HEK293 (cell line): Measurements from ENCODE around the gene RANBP1.
A peak's percentile ranks its signal among the peaks of the same experiment; 100 is the strongest.

Source experiments
- CTCF ChIA-PET: fragments of 350-600 bp; formaldehyde crosslinking; extraction: SDS; loops from one replicate; lab custom pipeline; 2021; ENCODE audit warnings: antibody characterized with exemption; lab: Yijun Ruan, JAX
- POLR2A ChIA-PET: fragments of 300-600 bp; formaldehyde crosslinking; extraction: SDS; loops from one replicate; lab custom pipeline; 2020; ENCODE audit warnings: antibody characterized with exemption, inconsistent platforms; lab: Yijun Ruan, JAX
- H3K27ac ChIP-seq: fragments of 200-500 bp; sonication (Bioruptor generic); 2 replicates; pipeline ENCODE4 v1.5.1; 2014; ENCODE audit warnings: low read depth, low read length, control low read depth, inconsistent platforms; ENCODE audit errors: extremely low read depth
- H3K36me3 ChIP-seq, 2 experiments: fragments of 200-500 bp in 1 of 2; sonication (Bioruptor generic) in 1 of 2; 1 replicate in 1 of 2; 2 replicates in 1 of 2; pipeline ENCODE4 v1.5.1; 2014 to 2017; ENCODE audit warnings: inconsistent platforms in 2 of 2, low read length in 2 of 2; ENCODE audit not compliant: control insufficient read depth in 2 of 2, insufficient read depth in 1 of 2
- H3K4me1 ChIP-seq: fragments of 200-500 bp; sonication (Bioruptor generic); 2 replicates; pipeline ENCODE4 v1.5.1; 2014; ENCODE audit warnings: mild to moderate bottlenecking, low read length, inconsistent platforms; ENCODE audit not compliant: control insufficient read depth, insufficient read depth
- H3K4me3 ChIP-seq: 2 replicates; pipeline ENCODE4 v1.5.1; 2011; ENCODE audit warnings: low read depth, mild to moderate bottlenecking, control low read depth, low read length, moderate library complexity
- H3K9me3 ChIP-seq: fragments of 200-500 bp; sonication (Bioruptor generic); 2 replicates; pipeline ENCODE4 v1.5.1; 2014; ENCODE audit warnings: low read depth, low read length, inconsistent platforms; ENCODE audit not compliant: control insufficient read depth, insufficient read depth
- GLIS2 ChIP-seq: fragments of 450-650 bp; formaldehyde crosslinking; IDR thresholded peaks from 2 replicates; pipeline ENCODE4 v1.5.1; 2016; ENCODE audit warnings: missing biosample characterization, missing genetic modification characterization
- HOXC10 ChIP-seq: sonication (generic); formaldehyde crosslinking; IDR thresholded peaks from 2 replicates; pipeline ENCODE4 v1.8.1; 2023; ENCODE audit warnings: mild to moderate bottlenecking, missing genetic modification reagents
- MZF1 ChIP-seq: fragments of 450-650 bp; formaldehyde crosslinking; IDR thresholded peaks from 2 replicates; pipeline ENCODE4 v1.5.1; 2017; ENCODE audit warnings: missing biosample characterization, missing genetic modification characterization, borderline replicate concordance
- OVOL3 ChIP-seq: fragments of 450-650 bp; formaldehyde crosslinking; IDR thresholded peaks from 2 replicates; pipeline ENCODE4 v1.5.1; 2016; ENCODE audit warnings: missing biosample characterization, missing genetic modification characterization
- PATZ1 ChIP-seq: fragments of 450-650 bp; formaldehyde crosslinking; IDR thresholded peaks from 2 replicates; pipeline ENCODE4 v1.5.1; 2016; ENCODE audit warnings: missing biosample characterization, missing genetic modification characterization
- RBAK ChIP-seq: fragments of 450-650 bp; formaldehyde crosslinking; IDR thresholded peaks from 2 replicates; pipeline ENCODE4 v1.5.1; 2016; ENCODE audit warnings: missing biosample characterization, missing genetic modification characterization
- ZBTB10 ChIP-seq: fragments of 450-650 bp; formaldehyde crosslinking; IDR thresholded peaks from 2 replicates; pipeline ENCODE4 v1.5.1; 2016; ENCODE audit warnings: missing biosample characterization, missing genetic modification characterization
- ZFP3 ChIP-seq: fragments of 450-650 bp; formaldehyde crosslinking; IDR thresholded peaks from 2 replicates; pipeline ENCODE4 v1.5.1; 2016; ENCODE audit warnings: low read depth, missing biosample characterization, missing genetic modification characterization
- ZNF223 ChIP-seq: fragments of 450-650 bp; formaldehyde crosslinking; IDR thresholded peaks from 2 replicates; pipeline ENCODE4 v1.5.1; 2016; ENCODE audit warnings: missing biosample characterization, missing genetic modification characterization
- ZNF302 ChIP-seq: fragments of 450-650 bp; formaldehyde crosslinking; IDR thresholded peaks from 2 replicates; pipeline ENCODE4 v1.5.1; 2016; ENCODE audit warnings: missing biosample characterization, missing genetic modification characterization, low read depth
- ZNF391 ChIP-seq: fragments of 450-650 bp; formaldehyde crosslinking; IDR thresholded peaks from 2 replicates; pipeline ENCODE4 v1.5.1; 2016; ENCODE audit warnings: low read depth, missing biosample characterization, missing genetic modification characterization, borderline replicate concordance
- ZNF423 ChIP-seq: fragments of 450-650 bp; formaldehyde crosslinking; IDR thresholded peaks from 2 replicates; pipeline ENCODE4 v1.5.1; 2016; ENCODE audit warnings: missing biosample characterization, missing genetic modification characterization
- ZNF544 ChIP-seq: fragments of 450-650 bp; formaldehyde crosslinking; IDR thresholded peaks from 2 replicates; pipeline ENCODE4 v1.5.0; 2017; ENCODE audit warnings: missing biosample characterization, missing genetic modification characterization
- ZNF558 ChIP-seq: fragments of 450-650 bp; formaldehyde crosslinking; IDR thresholded peaks from 2 replicates; pipeline ENCODE4 v1.5.1; 2016; ENCODE audit warnings: missing biosample characterization, missing genetic modification characterization
- ZSCAN18 ChIP-seq: fragments of 450-650 bp; formaldehyde crosslinking; IDR thresholded peaks from 2 replicates; pipeline ENCODE4 v1.5.1; 2016; ENCODE audit warnings: missing biosample characterization, missing genetic modification characterization

The RANBP1 gene

GRCh38 chr22:20138868-20139267, 23.0 kb downstream of the RANBP1 start:
- Histone ChIP-seq H3K4me3 (no peak overlapping the region), H3K4me1 (peaks cover 2% of the 10 kb centered on the region; the same call in 1 of the 2 replicates), H3K9me3 (no peaks in the 10 kb centered on the region), H3K27ac (no peak overlapping the region), H3K36me3 (peaks cover 0 to 67% of the 10 kb centered on the region in 2 experiments; a peak in 1 of 3 replicates)
- ChIA-PET CTCF (interaction anchor here (0.7 kb wide), 1 partner anchor 146 kb away, joined by 3 read pairs; no protein-coding TSS in a partner anchor), POLR2A (no interaction called here)
- TF ChIP-seq MZF1 (tag by site-specific recombination) = no peak
- TF ChIP-seq PATZ1 (tag by site-specific recombination) = no peak
- TF ChIP-seq ZFP3 (tag by site-specific recombination) = no peak
- TF ChIP-seq ZNF544 = no peak
- no peak for TF ChIP-seq ZNF423 (tag by site-specific recombination)
- no peak for TF ChIP-seq ZNF391
- TF ChIP-seq ZNF223 = no peak
- no peak for TF ChIP-seq ZSCAN18 (tag by site-specific recombination)
- no peak for TF ChIP-seq ZBTB10 (tag by site-specific recombination)
- no peak for TF ChIP-seq RBAK (tag by site-specific recombination)
- TF ChIP-seq GLIS2 (tag by site-specific recombination) = no peak
- TF ChIP-seq ZNF558 (tag by site-specific recombination) = no peak

- Histone ChIP-seq H3K4me3 (no peak overlapping the region), H3K27ac (no peak overlapping the region), H3K36me3 (peaks cover 0 to 65% of the 10 kb centered on the region in 2 experiments; a peak in 1 of 3 replicates), H3K9me3 (no peaks in the 10 kb centered on the region), H3K4me1 (peaks cover 2% of the 10 kb centered on the region; the same call in 1 of the 2 replicates)
- TF ChIP-seq HOXC10 (no peak), ZNF302 (tag by site-specific recombination) (no peak)
- ChIA-PET CTCF (no interaction called here), POLR2A (no interaction called here)
These were observed 23.6 kb downstream of the RANBP1 start for GRCh38 chr22:20139391-20140106.

- POLR2A ChIA-PET = no interaction called here
- CTCF ChIA-PET = no interaction called here
These were observed 24.2 kb downstream of the RANBP1 start for GRCh38 chr22:20140107-20140445.

More at GRCh38 chr22:20140107-20140445, 24.2 kb downstream of the RANBP1 start:
- H3K9me3 ChIP-seq = no peaks in the 10 kb centered on the region
- TF ChIP-seq GLIS2 (tag by site-specific recombination) (peak; percentile 50; the same call in 1 of the 2 replicates), OVOL3 (tag by site-specific recombination) (no peak)
- TF ChIP-seq, all 188 proteins: peak for 1
- Histone ChIP-seq H3K4me3 (no peak overlapping the region), H3K4me1 (peaks cover 2% of the 10 kb centered on the region; the same call in 1 of the 2 replicates), H3K36me3 (peaks cover 0 to 67% of the 10 kb centered on the region in 2 experiments; a peak in 1 of 3 replicates), H3K27ac (no peak overlapping the region)
